H9 (cell line): ENCODE measurements around the gene SORD. TPM values are rescaled to one million over a fixed set of nuclear protein-coding genes. Genes with fewer than 3 reads are reported as not detected.
"Not testable (repeated sequence)": the region's sequence is repeated elsewhere in the genome, so short reads cannot be mapped to it uniquely, and the experiment has no call there.

ENCODE experiments used
- DNase-seq: peaks from one replicate; pipeline ENCODE4 v3.0.0-alpha.2; 2017
- H2AFZ ChIP-seq: one replicate; pipeline ENCODE4 v1.6.1; 2013; ENCODE audit warnings: mild to moderate bottlenecking, low read length, control low read depth, moderate library complexity
- H2AK5ac ChIP-seq: 2 replicates; pipeline ENCODE4 v1.6.1; 2013; ENCODE audit warnings: low read length, control low read depth, mixed read lengths; ENCODE audit not compliant: insufficient read length
- H2BK120ac ChIP-seq: one replicate; pipeline ENCODE4 v1.6.1; 2013; ENCODE audit warnings: low read depth, mild to moderate bottlenecking, low read length, control low read depth, inconsistent platforms; ENCODE audit not compliant: poor library complexity, severe bottlenecking
- H2BK12ac ChIP-seq: 2 replicates; pipeline ENCODE4 v1.6.1; 2013; ENCODE audit warnings: low read length, control low read depth, mixed read lengths, low read depth; ENCODE audit not compliant: insufficient read length
- H2BK15ac ChIP-seq: 2 replicates; pipeline ENCODE4 v1.6.1; 2013; ENCODE audit warnings: low read depth, low read length, control low read depth
- H2BK20ac ChIP-seq: one replicate; pipeline ENCODE4 v1.6.1; 2013; ENCODE audit warnings: low read depth, mild to moderate bottlenecking, low read length, control low read depth, inconsistent platforms; ENCODE audit not compliant: poor library complexity, severe bottlenecking
- H2BK5ac ChIP-seq: 2 replicates; pipeline ENCODE4 v1.6.1; 2013; ENCODE audit warnings: low read length, control low read depth, mixed read lengths; ENCODE audit not compliant: insufficient read length
- H3K14ac ChIP-seq: 2 replicates; pipeline ENCODE4 v1.6.1; 2013; ENCODE audit warnings: low read length, control low read depth; ENCODE audit not compliant: insufficient read depth
- H3K18ac ChIP-seq: 2 replicates; pipeline ENCODE4 v1.6.1; 2013; ENCODE audit warnings: low read depth, mild to moderate bottlenecking, mixed read lengths, low read length, control low read depth; ENCODE audit not compliant: insufficient read length
- H3K23ac ChIP-seq: 2 replicates; pipeline ENCODE4 v1.6.1; 2013; ENCODE audit warnings: low read length, control low read depth, mixed read lengths, low read depth; ENCODE audit not compliant: insufficient read length
- H3K23me2 ChIP-seq: 2 replicates; pipeline ENCODE4 v1.6.1; 2013; ENCODE audit warnings: low read depth, mild to moderate bottlenecking, mixed read lengths, low read length, control low read depth; ENCODE audit not compliant: insufficient read length, poor library complexity, severe bottlenecking
- H3K27ac ChIP-seq: 2 replicates; pipeline ENCODE4 v1.5.1; 2013; ENCODE audit warnings: low read length, control low read depth, mixed read lengths, low read depth; ENCODE audit not compliant: insufficient read length
- H3K27me3 ChIP-seq: 2 replicates; pipeline ENCODE4 v1.6.1; 2013; ENCODE audit warnings: low read length, control low read depth, inconsistent platforms; ENCODE audit not compliant: insufficient read depth
- H3K4ac ChIP-seq: 2 replicates; pipeline ENCODE4 v1.6.1; 2013; ENCODE audit warnings: low read depth, mild to moderate bottlenecking, control low read depth, inconsistent platforms, low read length, moderate library complexity
- H3K4me1 ChIP-seq: 2 replicates; pipeline ENCODE4 v1.6.1; 2013; ENCODE audit warnings: low read length, control low read depth, inconsistent platforms; ENCODE audit not compliant: insufficient read depth
- H3K4me2 ChIP-seq: 2 replicates; pipeline ENCODE4 v1.6.1; 2013; ENCODE audit warnings: low read length, control low read depth, mixed read lengths; ENCODE audit not compliant: insufficient read length, insufficient read depth
- H3K56ac ChIP-seq: 2 replicates; pipeline ENCODE4 v1.6.1; 2013; ENCODE audit warnings: low read depth, mild to moderate bottlenecking, mixed read lengths, low read length, control low read depth; ENCODE audit not compliant: insufficient read length
- H3K79me1 ChIP-seq: 2 replicates; pipeline ENCODE4 v1.6.1; 2013; ENCODE audit warnings: low read depth, mild to moderate bottlenecking, moderate library complexity, low read length, control low read depth, inconsistent platforms; ENCODE audit not compliant: insufficient read depth, poor library complexity, severe bottlenecking
- H3K79me2 ChIP-seq: 2 replicates; pipeline ENCODE4 v1.6.1; 2013; ENCODE audit warnings: low read length, control low read depth, inconsistent platforms; ENCODE audit not compliant: insufficient read depth
- H3K9ac ChIP-seq: 2 replicates; pipeline ENCODE4 v1.6.1; 2013; ENCODE audit warnings: low read length, control low read depth, mixed read lengths; ENCODE audit not compliant: insufficient read length; ENCODE audit errors: extremely low read depth
- H3K9me3 ChIP-seq: one replicate; pipeline ENCODE4 v1.6.1; 2013; ENCODE audit warnings: low read depth, low read length, inconsistent platforms; ENCODE audit not compliant: control insufficient read depth
- H3T11ph ChIP-seq: one replicate; pipeline ENCODE4 v1.6.1; 2013; ENCODE audit warnings: mild to moderate bottlenecking, low read length, control low read depth, inconsistent platforms
- H4K20me1 ChIP-seq: one replicate; pipeline ENCODE4 v1.6.1; 2013; ENCODE audit not compliant: control insufficient read depth, insufficient read length, insufficient read depth
- H4K5ac ChIP-seq: 2 replicates; pipeline ENCODE4 v1.6.1; 2013; ENCODE audit warnings: low read depth, mild to moderate bottlenecking, mixed read lengths, low read length, control low read depth; ENCODE audit not compliant: insufficient read length
- H4K8ac ChIP-seq: replicated peaks from 2 replicates; pipeline ENCODE4 v1.6.1; 2013; ENCODE audit warnings: low read length, control low read depth, mixed read lengths, low read depth; ENCODE audit not compliant: insufficient read length
- H4K91ac ChIP-seq: 2 replicates; pipeline ENCODE4 v1.6.1; 2013; ENCODE audit warnings: low read depth, mild to moderate bottlenecking, moderate library complexity, mixed read lengths, low read length, control low read depth; ENCODE audit not compliant: insufficient read length
- H3K27ac Mint-ChIP-seq, 3 experiments: 2 replicates in 2 of 3; 3 replicates in 1 of 3; pipeline ENCODE4 v1.8.0; 2020 to 2021; ENCODE audit warnings: mixed read lengths in 3 of 3, mild to moderate bottlenecking in 1 of 3, moderate library complexity in 1 of 3
- H3K27me3 Mint-ChIP-seq: 2 replicates; pipeline ENCODE4 v1.8.0; 2021; ENCODE audit warnings: low read depth, mild to moderate bottlenecking, moderate library complexity, mixed read lengths
- H3K36me3 Mint-ChIP-seq, 3 experiments: 2 replicates in 2 of 3; 3 replicates in 1 of 3; pipeline ENCODE4 v1.8.0; 2020 to 2021; ENCODE audit warnings: low read depth in 3 of 3, mixed read lengths in 3 of 3; ENCODE audit not compliant: insufficient read depth in 1 of 3
- H3K4me1 Mint-ChIP-seq, 2 experiments: 2 replicates each; pipeline ENCODE4 v1.8.0; 2020; ENCODE audit warnings: mixed read lengths in 2 of 2
- H3K4me3 Mint-ChIP-seq, 2 experiments: 2 replicates in 1 of 2; 3 replicates in 1 of 2; pipeline ENCODE4 v1.8.0; 2020 to 2021; ENCODE audit warnings: mild to moderate bottlenecking in 2 of 2, mixed read lengths in 2 of 2, moderate library complexity in 1 of 2
- H3K9me3 Mint-ChIP-seq, 2 experiments: 2 replicates in 1 of 2; 3 replicates in 1 of 2; pipeline ENCODE4 v1.8.0; 2020; ENCODE audit warnings: mild to moderate bottlenecking in 2 of 2, mixed read lengths in 2 of 2, moderate library complexity in 1 of 2
- WGBS: extraction: QIAGEN DNeasy Blood & Tissue Kit; methylation state at CpG from one replicate; pipeline ENCODE4 v1.1.7; 2013; ENCODE audit warnings: missing lambda C conversion rate, low lambda C conversion rate, mixed read lengths; ENCODE audit not compliant: insufficient read length; ENCODE audit errors: extremely low coverage; 5-methylcytosine and 5-hydroxymethylcytosine counted together
- total RNA-seq: library from RNA; stranded (reverse); gene quantifications from 2 replicates; pipeline ENCODE4 v1.2.1, GENCODE V29; 2021

Gene SORD
- total RNA-seq, 1 experiment from 2014 or later, result 35.2 TPM

GRCh38 chr15:45082412-45082811, 59.4 kb downstream of the SORD start:
- H3T11ph ChIP-seq, H2BK120ac ChIP-seq, H3K9ac ChIP-seq, H3K4ac ChIP-seq, H3K18ac ChIP-seq, H2BK12ac ChIP-seq, H2AFZ ChIP-seq, H4K91ac ChIP-seq, H3K27ac Mint-ChIP-seq, H3K79me1 ChIP-seq, H4K5ac ChIP-seq, H3K36me3 Mint-ChIP-seq, H3K9me3 Mint-ChIP-seq, H3K9me3 ChIP-seq, DNase-seq, H3K27me3 ChIP-seq, H2AK5ac ChIP-seq, H3K23me2 ChIP-seq, H3K56ac ChIP-seq, H3K23ac ChIP-seq, H2BK5ac ChIP-seq, H3K4me2 ChIP-seq, H4K8ac ChIP-seq, H3K4me3 Mint-ChIP-seq, H3K27ac ChIP-seq, H3K14ac ChIP-seq, H3K27me3 Mint-ChIP-seq, H3K79me2 ChIP-seq, H2BK15ac ChIP-seq, H4K20me1 ChIP-seq, H3K4me1 Mint-ChIP-seq, H3K4me1 ChIP-seq, H2BK20ac ChIP-seq: not testable (repeated sequence)
- no CpG with 5 or more reads among the region's 10 CpGs for WGBS
